Stomach (tissue), 9 donors: ENCODE measurements around the gene NCAPG2. TPM values are rescaled to one million over a fixed set of nuclear protein-coding genes. Genes with fewer than 3 reads are reported as not detected.

Source experiments
- DNase-seq, 2 donors: peaks; one replicate each; pipeline versions ENCODE4 v3.0.0 to v3.0.0-alpha.2; 2013 to 2019
- H3K27ac ChIP-seq, 5 donors: fragments of 200-600 bp in 4 of 5; sonication (generic) in 4 of 5; one replicate each; pipeline ENCODE4 v1.5.1; 2013 to 2019; ENCODE audit warnings: mild to moderate bottlenecking in 1 of 5, moderate library complexity in 1 of 5
- H3K27me3 ChIP-seq, 3 donors: fragments of 200-600 bp; sonication (generic); one replicate each; pipeline ENCODE4 v1.5.1; 2017 to 2019; ENCODE audit warnings: mixed run types in 1 of 3
- H3K36me3 ChIP-seq, 4 donors: fragments of 200-600 bp; sonication (generic); 1 replicate in 3 of 4; 2 replicates in 1 of 4; pipeline ENCODE4 v1.5.1; 2016 to 2019
- H3K4me1 ChIP-seq, 4 donors: fragments of 200-600 bp; sonication (generic); one replicate each; pipeline ENCODE4 v1.5.1; 2016 to 2019
- H3K4me3 ChIP-seq, 4 donors: fragments of 200-600 bp; sonication (generic) in 3 of 4; one replicate each; pipeline ENCODE4 v1.5.1; 2016 to 2019; ENCODE audit warnings: mild to moderate bottlenecking in 1 of 4
- H3K9me3 ChIP-seq, 4 donors: fragments of 200-600 bp; sonication (generic); one replicate each; pipeline ENCODE4 v1.5.1; 2016 to 2019
- EP300 ChIP-seq: sonication (generic); formaldehyde crosslinking; IDR thresholded peaks from one replicate; pipeline ENCODE4 v1.6.1; 2017; ENCODE audit warnings: antibody characterized with exemption
- POLR2A ChIP-seq, 4 donors: fragments of 450-650 bp; IDR thresholded peaks; one replicate each; pipeline ENCODE4 v1.6.1; 2016; ENCODE audit warnings: antibody characterized with exemption in 4 of 4, control low read depth in 2 of 4, mild to moderate bottlenecking in 1 of 4, moderate library complexity in 1 of 4
- POLR2AphosphoS5 ChIP-seq, 3 donors: sonication (generic); formaldehyde crosslinking; IDR thresholded peaks; one replicate each; pipeline ENCODE4 v1.6.1; 2016; ENCODE audit warnings: antibody characterized with exemption in 3 of 3
- WGBS, 5 donors: extraction: QIAGEN DNeasy Blood & Tissue Kit in 3 of 5; methylation state at CpG; one replicate each; pipeline versions ENCODE4 v1.1.5 to v1.1.7; 2013 to 2018; 5-methylcytosine and 5-hydroxymethylcytosine counted together
- intact Hi-C: fragments of 100-400 bp; cut with DNase I; formaldehyde crosslinking; loops from one replicate; pipeline ENCODE4 v1.15.1; 2023; ENCODE audit warnings: low total_unique reads
- polyA plus RNA-seq, 3 donors: library from polyadenylated mRNA; stranded (reverse); fragments of 200-250 nt; gene quantifications; one replicate each; pipeline ENCODE4 v1.2.3, GENCODE V29; 2013
- total RNA-seq, 5 donors: library from RNA; depleted of rRNA; stranded (reverse); fragments of >200 nt; gene quantifications; one replicate each; pipeline versions ENCODE4 v1.1.0 to v1.2.3, GENCODE V29; 2014 to 2016
- TF ChIP-seq, protein P1 (sequence below), 7 experiments: fragments of 450-650 bp in 4 of 7; fragments of 200-600 bp in 3 of 7; sonication (generic) in 3 of 7; IDR thresholded peaks; one replicate each; pipeline ENCODE4 v1.5.1; 2016 to 2019; ENCODE audit warnings: antibody characterized with exemption in 7 of 7, control low read depth in 2 of 7, mild to moderate bottlenecking in 1 of 7
- donor health status: healthy with polysubstance abuse.
- donor health status: Bipolar disorder and iron deficiency.
- donor health status: healthy.

NCAPG2 gene
- total and polyA plus RNA-seq, 8 donors: 2.6 to 24.2 (median 8.3) TPM

DNA sequence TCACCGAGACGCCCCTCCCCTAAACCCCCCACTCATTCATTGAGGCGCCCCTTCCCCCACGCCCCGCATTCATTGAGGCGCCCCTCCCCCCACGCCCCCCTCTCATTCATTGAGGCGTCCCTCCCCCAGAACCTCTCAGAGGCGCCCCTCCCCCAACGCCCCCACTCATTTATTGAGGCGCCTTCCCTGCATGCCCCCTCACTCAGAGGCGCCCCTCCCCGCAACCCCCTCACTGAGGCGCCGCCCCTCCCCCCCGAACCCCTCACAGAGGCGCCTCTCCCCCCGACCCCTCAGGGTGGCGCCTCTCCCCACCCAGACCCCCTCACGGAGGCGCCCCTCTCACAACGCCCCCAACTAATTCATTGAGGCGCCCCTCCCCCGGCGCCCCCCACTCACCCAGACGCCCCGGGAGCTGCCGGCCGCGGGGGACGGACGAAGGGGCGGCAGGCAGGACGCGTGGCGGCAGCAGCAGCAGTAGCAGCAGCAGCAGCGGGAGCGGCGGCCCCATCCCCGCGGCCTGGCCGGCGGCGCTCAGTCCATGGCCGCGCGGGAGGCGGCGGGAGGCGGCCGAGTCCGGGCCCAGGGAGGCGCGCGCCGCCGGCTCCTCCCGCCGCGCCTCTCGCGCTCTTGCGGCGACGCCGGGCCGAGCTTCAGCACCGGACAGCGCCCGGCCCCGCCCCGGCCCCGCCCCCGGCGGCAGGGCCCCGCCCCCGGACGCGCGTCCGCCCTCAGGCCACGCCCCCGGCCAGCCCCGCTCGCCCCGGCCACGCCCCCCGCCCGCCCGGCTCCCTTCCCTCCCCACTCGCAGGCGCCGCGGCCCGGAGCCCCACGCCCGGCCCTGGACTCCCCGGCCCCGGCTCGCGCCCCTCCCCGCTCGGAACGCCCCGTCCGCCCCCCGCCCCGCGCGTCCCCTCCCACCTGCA is 117.2 kb downstream of the NCAPG2 start, which contains the start of gene PTPRN2:
Gene PTPRN2 (minus strand): TSS at position 662 of the 923 bp plus-strand sequence.
- H3K27ac ChIP-seq: peak within 1 kb of the TSS; percentile 78 to 90 (median 83)
- peak; percentile 77 to 89 for DNase-seq
- no peak for TF ChIP-seq POLR2AphosphoS5 (IDR thresholded peaks at IDR 0.05)
- TF ChIP-seq EP300: no peak
- TF ChIP-seq, protein P1, sequence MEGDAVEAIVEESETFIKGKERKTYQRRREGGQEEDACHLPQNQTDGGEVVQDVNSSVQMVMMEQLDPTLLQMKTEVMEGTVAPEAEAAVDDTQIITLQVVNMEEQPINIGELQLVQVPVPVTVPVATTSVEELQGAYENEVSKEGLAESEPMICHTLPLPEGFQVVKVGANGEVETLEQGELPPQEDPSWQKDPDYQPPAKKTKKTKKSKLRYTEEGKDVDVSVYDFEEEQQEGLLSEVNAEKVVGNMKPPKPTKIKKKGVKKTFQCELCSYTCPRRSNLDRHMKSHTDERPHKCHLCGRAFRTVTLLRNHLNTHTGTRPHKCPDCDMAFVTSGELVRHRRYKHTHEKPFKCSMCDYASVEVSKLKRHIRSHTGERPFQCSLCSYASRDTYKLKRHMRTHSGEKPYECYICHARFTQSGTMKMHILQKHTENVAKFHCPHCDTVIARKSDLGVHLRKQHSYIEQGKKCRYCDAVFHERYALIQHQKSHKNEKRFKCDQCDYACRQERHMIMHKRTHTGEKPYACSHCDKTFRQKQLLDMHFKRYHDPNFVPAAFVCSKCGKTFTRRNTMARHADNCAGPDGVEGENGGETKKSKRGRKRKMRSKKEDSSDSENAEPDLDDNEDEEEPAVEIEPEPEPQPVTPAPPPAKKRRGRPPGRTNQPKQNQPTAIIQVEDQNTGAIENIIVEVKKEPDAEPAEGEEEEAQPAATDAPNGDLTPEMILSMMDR (IDR thresholded peaks at IDR 0.05): no peak
- TF ChIP-seq POLR2A (IDR thresholded peaks at IDR 0.05): no peak
- 2 to 6% (median 3%) methylated on average over 9 to 109 of the region's 110 CpGs for WGBS, 5 donors
- peaks cover 24 to 66% (median 45%) of the 10 kb centered on the region in 4 donors for H3K4me1 ChIP-seq
- intact Hi-C loops: no loop called here
- H3K36me3 ChIP-seq: no peaks in the 10 kb centered on the region
- H3K27me3 ChIP-seq: peaks cover 0 to 67% (median 28%) of the 10 kb centered on the region in 3 donors
- no peaks in the 10 kb centered on the region for H3K9me3 ChIP-seq
- H3K4me3 ChIP-seq: peak within 1 kb of the TSS; percentile 49 to 64 (median 62)

DNA sequence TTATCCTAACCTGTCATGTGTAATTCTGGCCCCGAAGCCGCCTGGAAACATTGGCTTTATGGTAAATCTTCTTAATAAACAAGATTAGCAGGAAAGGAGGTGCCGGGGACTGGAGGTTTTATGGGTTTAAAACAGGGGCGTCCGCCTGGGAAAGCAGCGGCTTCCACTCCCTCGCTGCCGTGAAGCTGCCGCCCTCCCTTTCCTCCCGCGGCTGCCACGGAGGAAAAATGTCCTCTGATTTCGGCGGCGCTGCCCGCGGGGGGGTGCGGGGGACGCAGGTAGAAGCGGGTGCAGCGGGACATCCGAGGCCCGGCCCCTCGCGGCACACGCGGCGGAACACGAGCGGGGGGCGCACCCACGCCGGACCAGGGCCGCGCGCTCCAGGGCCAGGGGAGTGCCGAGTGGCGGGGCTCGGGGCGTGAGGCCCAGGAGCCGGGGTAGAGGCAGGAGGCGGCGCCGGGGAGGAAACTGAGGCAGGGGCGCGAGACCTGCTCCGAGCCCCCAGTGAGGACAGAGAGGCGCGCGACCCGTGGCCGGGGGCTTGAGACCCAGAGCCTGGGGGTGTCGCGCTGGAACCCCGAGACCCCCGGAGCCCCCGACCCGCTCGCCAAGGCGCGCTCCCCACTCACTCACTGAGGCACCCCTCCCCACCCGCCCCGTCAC is 118.0 kb downstream of the NCAPG2 start:
- intact Hi-C loops: no loop called here
- Histone ChIP-seq H3K36me3 (no peaks in the 10 kb centered on the region), H3K27ac (peak overlapping the region; percentile 67 to 90 (median 83)), H3K9me3 (no peaks in the 10 kb centered on the region), H3K4me1 (peaks cover 24 to 68% (median 45%) of the 10 kb centered on the region in 4 donors), H3K27me3 (peaks cover 0 to 75% (median 28%) of the 10 kb centered on the region in 3 donors), H3K4me3 (peak overlapping the region; percentile 49 to 64 (median 62))
- 2 to 3% (median 3%) methylated on average over 28 to 63 of the region's 63 CpGs for WGBS, 5 donors
- TF ChIP-seq POLR2AphosphoS5 (IDR thresholded peaks at IDR 0.05) (no peak), POLR2A (IDR thresholded peaks at IDR 0.05) (no peak), EP300 (no peak)
- TF ChIP-seq, protein P1 (IDR thresholded peaks at IDR 0.05): no peak
- DNase-seq: peak; percentile 42 to 55

- peak overlapping the region; percentile 49 to 64 (median 62) for H3K4me3 ChIP-seq
- no peak for TF ChIP-seq POLR2A (IDR thresholded peaks at IDR 0.05)
- no peak for TF ChIP-seq EP300
- TF ChIP-seq, protein P1 (IDR thresholded peaks at IDR 0.05): no peak
- TF ChIP-seq POLR2AphosphoS5 (IDR thresholded peaks at IDR 0.05): peak in 2 of 3 donors; percentile 79 to 80
- intact Hi-C loops: no loop called here
- no peaks in the 10 kb centered on the region for H3K36me3 ChIP-seq
- peaks cover 24 to 74% (median 47%) of the 10 kb centered on the region in 4 donors for H3K4me1 ChIP-seq
- WGBS, 5 donors: 16 to 29% (median 23%) methylated on average over 15 to 17 of the region's 17 CpGs
- H3K9me3 ChIP-seq: no peaks in the 10 kb centered on the region
- peak overlapping the region; percentile 67 to 90 (median 83) for H3K27ac ChIP-seq
- peak; percentile 57 to 84 for DNase-seq
- H3K27me3 ChIP-seq: peaks cover 0 to 79% (median 28%) of the 10 kb centered on the region in 3 donors
Measured at GRCh38 chr7:158585721-158586498, 118.7 kb downstream of the NCAPG2 start.
